DND-41 (cell line): Measurements from ENCODE around the gene COA7.

Experiments
- ATAC-seq: fragments of 200-7000 bp; cut with Tn5 transposase; 3 replicates; pipeline ENCODE4 v1.9.1; 2021; ENCODE audit warnings: low read depth; ENCODE audit not compliant: insufficient read depth
- DNase-seq: peaks from one replicate; pipeline ENCODE4 v3.0.0-alpha.2; 2020
- H2AFZ ChIP-seq: 2 replicates; pipeline ENCODE4 v1.6.0; 2012; ENCODE audit warnings: low read depth, low read length
- H3K27ac ChIP-seq: 2 replicates; pipeline ENCODE4 v1.5.1; 2012; ENCODE audit warnings: low read length, inconsistent platforms
- H3K27me3 ChIP-seq: fragments of 200-600 bp; sonication (generic); 2 replicates; pipeline ENCODE4 v1.6.0; 2012; ENCODE audit warnings: low read length, mild to moderate bottlenecking, inconsistent platforms; ENCODE audit not compliant: insufficient read depth, poor library complexity
- H3K36me3 ChIP-seq: 2 replicates; pipeline ENCODE4 v1.5.1; 2012; ENCODE audit warnings: low read length, inconsistent platforms; ENCODE audit not compliant: insufficient read depth
- H3K4me1 ChIP-seq: 2 replicates; pipeline ENCODE4 v1.5.1; 2012; ENCODE audit warnings: mild to moderate bottlenecking, low read length; ENCODE audit not compliant: insufficient read depth
- H3K4me2 ChIP-seq: 2 replicates; pipeline ENCODE4 v1.6.0; 2012; ENCODE audit warnings: mild to moderate bottlenecking, moderate library complexity, low read length, inconsistent platforms; ENCODE audit not compliant: insufficient read depth
- H3K4me3 ChIP-seq, 2 experiments: fragments of 200-600 bp in 1 of 2; shearing (Covaris generic) in 1 of 2; 2 replicates each; pipeline ENCODE4 v1.5.1; 2012 to 2016; ENCODE audit warnings: inconsistent platforms in 2 of 2, low read length in 2 of 2, mild to moderate bottlenecking in 2 of 2, low read depth in 1 of 2, moderate library complexity in 1 of 2
- H3K79me2 ChIP-seq: 2 replicates; pipeline ENCODE4 v1.6.0; 2012; ENCODE audit warnings: low read length, inconsistent platforms; ENCODE audit not compliant: insufficient read depth
- H3K9ac ChIP-seq: 2 replicates; pipeline ENCODE4 v1.6.0; 2012; ENCODE audit warnings: low read depth, mild to moderate bottlenecking, inconsistent platforms, low read length, moderate library complexity
- H3K9me3 ChIP-seq: 2 replicates; pipeline ENCODE4 v1.5.1; 2012; ENCODE audit warnings: low read length, moderate library complexity, mild to moderate bottlenecking, inconsistent platforms; ENCODE audit not compliant: insufficient read depth, severe bottlenecking
- H4K20me1 ChIP-seq: 2 replicates; pipeline ENCODE4 v1.6.0; 2012; ENCODE audit warnings: low read length; ENCODE audit not compliant: insufficient read depth
- CTCF ChIP-seq: IDR thresholded peaks from 2 replicates; pipeline ENCODE4 v1.5.1; 2012; ENCODE audit warnings: borderline replicate concordance, low read length, moderate library complexity, mild to moderate bottlenecking; ENCODE audit not compliant: poor library complexity, severe bottlenecking; ENCODE audit errors: extremely low read depth
- EZH2 ChIP-seq: IDR thresholded peaks from 3 replicates; pipeline ENCODE4 v1.6.1; 2012; ENCODE audit warnings: borderline replicate concordance, low read depth, mild to moderate bottlenecking, moderate library complexity, low read length, inconsistent platforms; ENCODE audit not compliant: severe bottlenecking

The COA7 gene

DNA sequence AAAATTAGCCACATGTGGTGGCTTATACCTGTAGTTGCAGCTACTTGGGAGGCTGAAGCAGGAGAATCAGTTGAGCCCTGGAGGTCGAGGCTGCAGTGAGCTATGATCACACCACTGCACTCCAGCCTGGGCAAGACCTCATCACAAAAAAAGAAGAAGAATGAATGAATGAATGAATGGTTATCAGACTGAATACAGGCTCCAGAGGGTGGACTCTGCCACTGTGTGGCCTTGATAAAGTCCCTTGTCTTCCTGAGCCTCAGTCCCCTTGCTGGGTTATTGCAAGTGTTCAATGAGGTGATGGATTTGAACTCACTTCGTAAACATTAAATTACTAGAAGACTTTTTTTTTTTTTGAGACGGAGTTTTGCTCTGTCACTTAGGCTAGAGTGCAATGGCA lies 40.4 kb downstream of the COA7 start:
- H3K9ac ChIP-seq, result no peak overlapping the region
- H4K20me1 ChIP-seq, result no peaks in the 10 kb centered on the region
- H3K4me1 ChIP-seq, result no peaks in the 10 kb centered on the region
- no peaks in the 10 kb centered on the region for H3K9me3 ChIP-seq
- H3K36me3 ChIP-seq, result no peaks in the 10 kb centered on the region
- H3K79me2 ChIP-seq, result no peaks in the 10 kb centered on the region
- no peak overlapping the region for H3K27ac ChIP-seq
- H2AFZ ChIP-seq, result no peak overlapping the region
- TF ChIP-seq EZH2, result no peak
- no peak for TF ChIP-seq CTCF
- DNase-seq (no peak), ATAC-seq (no peak)
- H3K4me2 ChIP-seq, result no peak overlapping the region
- H3K4me3 ChIP-seq, result no peak overlapping the region
- H3K27me3 ChIP-seq, result no peaks in the 10 kb centered on the region

DNA sequence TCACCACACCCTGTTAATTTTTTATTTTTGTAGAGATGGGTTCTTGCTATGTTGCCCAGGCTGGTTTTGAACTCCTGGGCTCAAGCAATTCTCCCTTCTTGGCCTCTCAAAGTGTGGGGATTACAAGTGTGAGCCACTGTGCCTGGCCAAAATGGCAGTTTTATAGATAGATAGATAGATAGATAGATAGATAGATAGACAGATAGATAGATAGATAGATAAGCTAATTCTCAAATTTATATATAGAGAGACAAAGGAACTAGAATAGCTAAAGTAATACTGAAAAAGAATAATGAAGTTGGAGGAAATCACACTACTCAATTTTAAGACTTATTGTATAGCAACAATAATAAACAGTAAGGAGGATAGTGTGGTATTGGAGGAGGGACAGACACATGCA lies 44.1 kb downstream of the COA7 start:
- ATAC-seq (no peak), DNase-seq (no peak)
- no peak overlapping the region for H3K4me3 ChIP-seq
- no peaks in the 10 kb centered on the region for H3K27me3 ChIP-seq
- no peak overlapping the region for H3K9ac ChIP-seq
- TF ChIP-seq CTCF, result no peak
- TF ChIP-seq EZH2, result no peak
- no peaks in the 10 kb centered on the region for H3K79me2 ChIP-seq
- H3K4me1 ChIP-seq, result no peaks in the 10 kb centered on the region
- H3K4me2 ChIP-seq, result no peak overlapping the region
- no peaks in the 10 kb centered on the region for H4K20me1 ChIP-seq
- H3K36me3 ChIP-seq, result no peaks in the 10 kb centered on the region
- no peak overlapping the region for H3K27ac ChIP-seq
- H2AFZ ChIP-seq, result no peak overlapping the region
- H3K9me3 ChIP-seq, result no peaks in the 10 kb centered on the region

DNA sequence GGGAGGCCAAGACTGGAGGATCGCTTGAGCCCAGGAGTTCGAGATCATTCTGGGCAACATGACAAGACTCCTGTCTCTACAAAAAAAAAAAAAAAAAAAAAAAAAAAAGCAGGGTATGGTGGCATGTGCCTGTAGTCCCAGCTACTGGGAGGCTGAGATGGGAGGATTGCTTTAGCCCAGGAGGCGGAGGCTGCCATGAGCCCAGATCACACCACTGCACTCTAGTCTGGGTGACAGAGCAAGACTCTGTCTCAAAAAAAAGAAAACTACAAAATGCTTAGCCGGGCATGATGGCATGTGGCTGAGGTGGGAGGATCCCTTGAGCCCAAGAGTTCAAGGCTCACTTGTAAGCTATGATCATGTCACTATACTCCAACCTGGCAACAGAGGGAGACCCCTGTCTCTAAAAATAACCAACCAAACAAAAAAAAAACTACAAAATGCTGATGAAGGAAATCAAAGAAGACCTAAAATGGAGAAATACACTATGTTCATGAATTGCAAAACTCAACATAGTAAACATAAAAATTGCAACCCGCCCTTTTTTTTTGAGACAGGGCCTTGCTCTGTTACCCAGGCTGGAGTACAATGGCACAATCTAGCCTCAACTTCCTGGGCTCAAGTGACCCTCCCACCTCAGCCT lies 44.8 kb downstream of the COA7 start:
- Histone ChIP-seq H3K4me2 (no peak overlapping the region), H4K20me1 (no peaks in the 10 kb centered on the region), H3K9me3 (no peaks in the 10 kb centered on the region), H3K27ac (no peak overlapping the region), H3K4me1 (no peaks in the 10 kb centered on the region), H3K27me3 (no peaks in the 10 kb centered on the region), H3K36me3 (no peaks in the 10 kb centered on the region), H3K4me3 (no peak overlapping the region), H2AFZ (no peak overlapping the region), H3K79me2 (no peaks in the 10 kb centered on the region), H3K9ac (no peak overlapping the region)
- DNase-seq (no peak), ATAC-seq (no peak)
- TF ChIP-seq EZH2 (no peak), CTCF (no peak)

- H3K9ac ChIP-seq, result no peak overlapping the region
- H3K27ac ChIP-seq, result no peak overlapping the region
- no peak for TF ChIP-seq CTCF
- TF ChIP-seq EZH2, result no peak
- DNase-seq (no peak), ATAC-seq (no peak)
- H3K9me3 ChIP-seq, result no peaks in the 10 kb centered on the region
- H3K27me3 ChIP-seq, result no peaks in the 10 kb centered on the region
- no peak overlapping the region for H3K4me2 ChIP-seq
- no peaks in the 10 kb centered on the region for H3K79me2 ChIP-seq
- H3K4me1 ChIP-seq, result no peaks in the 10 kb centered on the region
- no peak overlapping the region for H3K4me3 ChIP-seq
- H2AFZ ChIP-seq, result no peak overlapping the region
- no peaks in the 10 kb centered on the region for H4K20me1 ChIP-seq
- no peaks in the 10 kb centered on the region for H3K36me3 ChIP-seq
Observed at GRCh38 chr1:52651904-52652303, 46.2 kb downstream of the COA7 start.
